B cell (primary cell): ENCODE data around the gene NOTUM. TPM values are rescaled to one million over a fixed set of nuclear protein-coding genes. Genes with fewer than 3 reads are reported as not detected.

ENCODE experiments used
- ATAC-seq: fragments of 200-7000 bp; cut with Tn5 transposase; one replicate; pipeline ENCODE4 v1.10.0; 2021; ENCODE audit warnings: low read depth, mild to moderate bottlenecking, moderate number of reproducible peaks, moderate library complexity
- CTCF ChIA-PET: fragments of 350-600 bp; sonication (Branson Sonifier 250); formaldehyde crosslinking; loops from one replicate; lab custom pipeline; 2021; ENCODE audit warnings: antibody characterized with exemption, inconsistent platforms; lab: Charles Lee
- POLR2A ChIA-PET: fragments of 350-600 bp; sonication (Branson Sonifier 250); formaldehyde crosslinking; loops from one replicate; lab custom pipeline; 2021; ENCODE audit warnings: antibody characterized with exemption; lab: Charles Lee
- DNase-seq: peaks from one replicate; pipeline ENCODE4 v3.0.0; 2013
- H2AFZ ChIP-seq: 2 replicates; pipeline ENCODE4 v1.6.1; 2012; ENCODE audit warnings: mild to moderate bottlenecking, low read depth, low read length; ENCODE audit not compliant: insufficient read depth, poor library complexity, severe bottlenecking
- H3K27ac ChIP-seq, 2 donors: 1 replicate in 1 of 2; 2 replicates in 1 of 2; pipeline ENCODE4 v1.5.1; 2012 to 2013; ENCODE audit warnings: low read length in 2 of 2, mild to moderate bottlenecking in 2 of 2, moderate library complexity in 1 of 2
- H3K27me3 ChIP-seq, 4 experiments: fragments of 200-600 bp in 1 of 4; sonication (generic) in 1 of 4; replicated peaks in 1 of 4; 1 replicate in 2 of 4; 2 replicates in 2 of 4; pipeline versions ENCODE4 v1.6.1 to v1.7.0; 2013 to 2016; ENCODE audit warnings: low read length in 3 of 4, mild to moderate bottlenecking in 2 of 4, mixed read lengths in 1 of 4, moderate library complexity in 1 of 4; ENCODE audit not compliant: insufficient read depth in 4 of 4, control insufficient read depth in 3 of 4; ENCODE audit errors: control extremely low read depth in 1 of 4
- H3K36me3 ChIP-seq, 2 experiments: replicated peaks in 1 of 2; 1 replicate in 1 of 2; 2 replicates in 1 of 2; pipeline versions ENCODE4 v1.6.1 to v1.7.1; 2013; ENCODE audit warnings: low read length in 1 of 2; ENCODE audit not compliant: insufficient read depth in 2 of 2, control insufficient read depth in 1 of 2; ENCODE audit errors: control extremely low read depth in 1 of 2, extremely low read depth in 1 of 2
- H3K4me1 ChIP-seq, 2 donors: fragments of 200-600 bp in 1 of 2; sonication (generic) in 1 of 2; 1 replicate in 1 of 2; 2 replicates in 1 of 2; pipeline versions ENCODE4 v1.5.1 to v1.6.1; 2013 to 2017; ENCODE audit warnings: low read length in 2 of 2; ENCODE audit not compliant: control insufficient read depth in 2 of 2, insufficient read depth in 2 of 2
- H3K4me2 ChIP-seq: replicated peaks from 2 replicates; pipeline ENCODE3; 2012; ENCODE audit warnings: mild to moderate bottlenecking, low read depth, low read length; ENCODE audit not compliant: poor library complexity, severe bottlenecking
- H3K4me3 ChIP-seq, 5 experiments: fragments of 200-600 bp in 1 of 5; sonication (generic) in 1 of 5; 1 replicate in 3 of 5; 2 replicates in 2 of 5; pipeline versions ENCODE4 v1.5.1 to v1.7.0; 2011 to 2016; ENCODE audit warnings: low read length in 4 of 5, mild to moderate bottlenecking in 4 of 5, low read depth in 2 of 5, control low read depth in 1 of 5, moderate library complexity in 1 of 5; ENCODE audit not compliant: insufficient read depth in 1 of 5; ENCODE audit errors: control extremely low read depth in 1 of 5, extremely low read depth in 1 of 5
- H3K79me2 ChIP-seq: fragments of 200-600 bp; sonication (generic); one replicate; pipeline ENCODE4 v1.6.0; 2016; ENCODE audit warnings: low read length; ENCODE audit not compliant: control insufficient read depth, insufficient read depth
- H3K9ac ChIP-seq: fragments of 200-600 bp; sonication (generic); 2 replicates; pipeline ENCODE4 v1.6.1; 2017; ENCODE audit warnings: mild to moderate bottlenecking, low read length, moderate library complexity
- H3K9me3 ChIP-seq, 3 donors: one replicate each; pipeline versions ENCODE4 v1.6.1 to v1.7.1; 2013; ENCODE audit warnings: low read length in 2 of 3; ENCODE audit not compliant: control insufficient read depth in 2 of 3, insufficient read depth in 1 of 3; ENCODE audit errors: control extremely low read depth in 1 of 3
- H4K20me1 ChIP-seq: 2 replicates; pipeline ENCODE4 v1.6.0; 2012; ENCODE audit warnings: mild to moderate bottlenecking, low read length; ENCODE audit not compliant: insufficient read depth, control insufficient read depth, poor library complexity, severe bottlenecking
- H3K27ac Mint-ChIP-seq: one replicate; pipeline ENCODE4 v1.8.0; 2021; ENCODE audit warnings: mixed read lengths
- H3K27me3 Mint-ChIP-seq: one replicate; pipeline ENCODE4 v1.8.0; 2021; ENCODE audit warnings: mixed read lengths
- H3K4me1 Mint-ChIP-seq: one replicate; pipeline ENCODE4 v1.8.0; 2021; ENCODE audit warnings: mixed read lengths
- H3K4me3 Mint-ChIP-seq: one replicate; pipeline ENCODE4 v1.8.0; 2021; ENCODE audit warnings: mixed read lengths
- H3K9me3 Mint-ChIP-seq: one replicate; pipeline ENCODE4 v1.8.0; 2022; ENCODE audit warnings: mixed read lengths; ENCODE audit not compliant: insufficient read depth
- EZH2 ChIP-seq: IDR thresholded peaks from 2 replicates; pipeline ENCODE4 v1.6.1; 2012; ENCODE audit warnings: borderline replicate concordance, low read depth, mild to moderate bottlenecking, moderate library complexity, low read length; ENCODE audit not compliant: insufficient read depth, poor library complexity, severe bottlenecking
- WGBS: methylation state at CpG from one replicate; pipeline ENCODE4 v1.1.5; 2013; ENCODE audit warnings: missing lambda C conversion rate; ENCODE audit not compliant: insufficient coverage; 5-methylcytosine and 5-hydroxymethylcytosine counted together
- intact Hi-C: fragments of 100-400 bp; cut with micrococcal nuclease; formaldehyde crosslinking; loops from one replicate; pipeline ENCODE4 v1.10.0; 2022
- polyA plus RNA-seq: library from polyadenylated mRNA; depleted of rRNA; stranded (reverse); fragments of >200 nt; gene quantifications from 2 replicates; pipeline ENCODE4 v1.2.3, GENCODE V29; 2012
- total RNA-seq, 2 donors: library from RNA; stranded (reverse); fragments of 120-200 nt in 1 of 2; gene quantifications; 1 replicate in 1 of 2; 2 replicates in 1 of 2; pipeline versions ENCODE4 v1.2.3 to v1.2.4, GENCODE V29; 2013 to 2022
- TF ChIP-seq, protein P1 (sequence below): fragments of 200-600 bp; IDR thresholded peaks from one replicate; pipeline ENCODE4 v1.8.0; 2022; ENCODE audit warnings: antibody characterized with exemption, mild to moderate bottlenecking

The NOTUM gene
- total and polyA plus RNA-seq, 2 donors (not counting 1 experiment from before 2014, with no cell fraction given), result not detected

DNA sequence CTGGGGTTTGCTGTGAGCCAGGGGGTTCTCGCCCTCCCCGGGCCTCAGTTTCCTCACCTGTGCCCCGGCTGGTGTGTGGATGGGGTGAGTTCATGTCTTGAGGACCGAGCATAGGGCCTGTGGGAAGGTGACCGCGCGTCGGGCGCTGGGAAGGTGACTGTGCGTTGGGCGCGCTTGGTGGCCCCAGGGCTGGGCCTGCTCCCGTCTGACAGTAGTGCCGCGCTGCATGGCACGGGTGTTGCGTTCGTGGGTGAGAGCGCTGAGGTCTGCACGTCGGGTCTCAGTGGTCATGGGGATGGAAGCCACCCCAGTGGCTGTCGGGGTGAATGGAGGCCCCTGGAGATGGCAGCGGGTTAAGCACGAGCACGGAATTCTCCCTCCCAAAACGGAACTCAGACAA is 25.6 kb upstream of the NOTUM start:
- peaks cover 0 to 24% of the 10 kb centered on the region in 2 experiments for H3K36me3 ChIP-seq
- H3K9me3 Mint-ChIP-seq, result no peaks in the 10 kb centered on the region
- no peak overlapping the region for H3K27ac Mint-ChIP-seq
- 98% methylated on average over 26 of the region's 26 CpGs for WGBS
- no peak overlapping the region for H2AFZ ChIP-seq
- TF ChIP-seq EZH2, result no peak
- TF ChIP-seq, protein P1, sequence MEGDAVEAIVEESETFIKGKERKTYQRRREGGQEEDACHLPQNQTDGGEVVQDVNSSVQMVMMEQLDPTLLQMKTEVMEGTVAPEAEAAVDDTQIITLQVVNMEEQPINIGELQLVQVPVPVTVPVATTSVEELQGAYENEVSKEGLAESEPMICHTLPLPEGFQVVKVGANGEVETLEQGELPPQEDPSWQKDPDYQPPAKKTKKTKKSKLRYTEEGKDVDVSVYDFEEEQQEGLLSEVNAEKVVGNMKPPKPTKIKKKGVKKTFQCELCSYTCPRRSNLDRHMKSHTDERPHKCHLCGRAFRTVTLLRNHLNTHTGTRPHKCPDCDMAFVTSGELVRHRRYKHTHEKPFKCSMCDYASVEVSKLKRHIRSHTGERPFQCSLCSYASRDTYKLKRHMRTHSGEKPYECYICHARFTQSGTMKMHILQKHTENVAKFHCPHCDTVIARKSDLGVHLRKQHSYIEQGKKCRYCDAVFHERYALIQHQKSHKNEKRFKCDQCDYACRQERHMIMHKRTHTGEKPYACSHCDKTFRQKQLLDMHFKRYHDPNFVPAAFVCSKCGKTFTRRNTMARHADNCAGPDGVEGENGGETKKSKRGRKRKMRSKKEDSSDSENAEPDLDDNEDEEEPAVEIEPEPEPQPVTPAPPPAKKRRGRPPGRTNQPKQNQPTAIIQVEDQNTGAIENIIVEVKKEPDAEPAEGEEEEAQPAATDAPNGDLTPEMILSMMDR, result no peak
- H3K27me3 Mint-ChIP-seq, result no peaks in the 10 kb centered on the region
- peaks cover 27% of the 10 kb centered on the region for H4K20me1 ChIP-seq
- ChIA-PET POLR2A (no interaction called here), CTCF (interaction anchor here (1.1 kb wide), 1 partner anchor 44 kb away, joined by 3 read pairs; no protein-coding TSS in a partner anchor)
- DNase-seq (no peak), ATAC-seq (no peak)
- peaks cover 11% of the 10 kb centered on the region for H3K4me1 Mint-ChIP-seq
- no peaks in the 10 kb centered on the region for H3K27me3 ChIP-seq
- intact Hi-C loops, result no loop called here
- H3K4me3 Mint-ChIP-seq, result no peak overlapping the region
- H3K79me2 ChIP-seq, result peaks cover 59% of the 10 kb centered on the region
- H3K9ac ChIP-seq, result no peak overlapping the region
- no peak overlapping the region for H3K27ac ChIP-seq
- H3K4me1 ChIP-seq, result peaks cover 5 to 10% of the 10 kb centered on the region in 2 donors
- H3K4me2 ChIP-seq, result no peak overlapping the region
- peaks cover 0 to 7% (median 0%) of the 10 kb centered on the region in 3 donors for H3K9me3 ChIP-seq
- no peak overlapping the region for H3K4me3 ChIP-seq

GRCh38 chr17:81984773-81985410 is 23.9 kb upstream of the NOTUM start:
- no peak overlapping the region for H3K27ac Mint-ChIP-seq
- peaks cover 45% of the 10 kb centered on the region for H3K79me2 ChIP-seq
- H3K9me3 ChIP-seq, result peaks cover 0 to 7% (median 0%) of the 10 kb centered on the region in 3 donors
- no peak for ATAC-seq
- TF ChIP-seq, protein P1, result no peak
- no peak for TF ChIP-seq EZH2
- ChIA-PET POLR2A (no interaction called here), CTCF (no interaction called here)
- H3K4me3 ChIP-seq, result no peak overlapping the region
- no peak overlapping the region for H3K4me2 ChIP-seq
- no peak overlapping the region for H2AFZ ChIP-seq
- no peak overlapping the region for H3K27ac ChIP-seq
- intact Hi-C loops, result no loop called here
- peaks cover 18% of the 10 kb centered on the region for H4K20me1 ChIP-seq
- no peak overlapping the region for H3K9ac ChIP-seq
- no peak overlapping the region for H3K4me3 Mint-ChIP-seq
- no peaks in the 10 kb centered on the region for H3K9me3 Mint-ChIP-seq
- WGBS, result 98% methylated on average over 9 of the region's 21 CpGs
- H3K4me1 ChIP-seq, result peaks cover 14 to 20% of the 10 kb centered on the region in 2 donors
- no peak for DNase-seq
- no peaks in the 10 kb centered on the region for H3K27me3 ChIP-seq
- H3K36me3 ChIP-seq, result peaks cover 0 to 24% of the 10 kb centered on the region in 2 experiments
- no peaks in the 10 kb centered on the region for H3K27me3 Mint-ChIP-seq
- peaks cover 16% of the 10 kb centered on the region for H3K4me1 Mint-ChIP-seq
